Heart right ventricle (tissue), 16 donors: Measurements from ENCODE around the gene SP110. TPM values are rescaled to one million over a fixed set of nuclear protein-coding genes. Genes with fewer than 3 reads are reported as not detected.

Source experiments
- ATAC-seq, 8 donors: fragments of 200-7000 bp; cut with Tn5 transposase; one replicate each; pipeline ENCODE4 v1.9.1; 2020; ENCODE audit warnings: mild to moderate bottlenecking in 8 of 8, moderate library complexity in 8 of 8, moderate number of reproducible peaks in 1 of 8
- DNase-seq, 2 donors: peaks; one replicate each; pipeline ENCODE4 v3.0.0-alpha.2; 2020
- H3K27ac ChIP-seq, 10 donors: fragments of 200-600 bp; sonication (generic) in 2 of 10; one replicate each; pipeline versions ENCODE4 v1.5.0 to v1.8.0; 2020 to 2022; ENCODE audit warnings: mild to moderate bottlenecking in 3 of 10
- H3K27me3 ChIP-seq, 7 donors: fragments of 200-600 bp; one replicate each; pipeline ENCODE4 v1.8.0; 2021 to 2022; ENCODE audit warnings: mild to moderate bottlenecking in 2 of 7
- H3K36me3 ChIP-seq, 9 donors: fragments of 200-600 bp; sonication (generic) in 1 of 9; one replicate each; pipeline versions ENCODE4 v1.5.0 to v1.8.0; 2020 to 2022; ENCODE audit warnings: mild to moderate bottlenecking in 2 of 9
- H3K4me1 ChIP-seq, 9 donors: fragments of 200-600 bp; sonication (generic) in 1 of 9; one replicate each; pipeline versions ENCODE4 v1.5.0 to v1.8.0; 2020 to 2022; ENCODE audit warnings: mild to moderate bottlenecking in 4 of 9
- H3K4me3 ChIP-seq, 10 donors: fragments of 200-600 bp; sonication (generic) in 2 of 10; one replicate each; pipeline versions ENCODE4 v1.5.0 to v1.8.0; 2020 to 2022; ENCODE audit warnings: mild to moderate bottlenecking in 7 of 10, moderate library complexity in 2 of 10
- H3K9me3 ChIP-seq, 11 donors: fragments of 200-600 bp in 10 of 11; sonication (generic) in 2 of 11; one replicate each; pipeline versions ENCODE4 v1.5.0 to v1.8.0; 2013 to 2022; ENCODE audit warnings: mild to moderate bottlenecking in 2 of 11, control low read depth in 1 of 11, moderate library complexity in 1 of 11
- WGBS, 2 donors: extraction: QIAGEN DNeasy Blood & Tissue Kit; methylation state at CpG; one replicate each; pipeline ENCODE4 v1.1.7; 2013; ENCODE audit warnings: inconsistent platforms in 1 of 2; 5-methylcytosine and 5-hydroxymethylcytosine counted together
- intact Hi-C, 10 donors: fragments of 100-400 bp; cut with DNase I; formaldehyde crosslinking; loops; one replicate each; pipeline versions ENCODE4 v1.11.1 to v1.14.2; 2022
- long read RNA-seq, 3 donors: library from polyadenylated mRNA; unstranded; transcript quantifications; one replicate each; pipeline ENCODE4 v2.0.0, GENCODE V29; 2020 to 2021
- polyA plus RNA-seq, 2 donors: library from polyadenylated mRNA; stranded (reverse); fragments of 200-250 nt; gene quantifications; one replicate each; pipeline ENCODE4 v1.2.3, GENCODE V29; 2013
- total RNA-seq, 10 donors: library from RNA; stranded (reverse); fragmentation: NEBNext Ultra II Directional in 3 of 10; extraction: Animal tissue kit (Norgen Biotek cat#: 25700) in 3 of 10; gene quantifications; one replicate each; pipeline versions ENCODE4 v1.2.1 to v1.2.4, GENCODE V29; 2021 to 2023
- TF ChIP-seq, protein P1 (sequence below), 9 donors: fragments of 200-600 bp; sonication (generic) in 2 of 9; IDR thresholded peaks; one replicate each; pipeline versions ENCODE4 v1.5.0 to v1.8.0; 2021 to 2022; ENCODE audit warnings: antibody characterized with exemption in 9 of 9, mild to moderate bottlenecking in 5 of 9, moderate library complexity in 1 of 9
- donor health status: Arrhythmogenic right ventricular cardiomyopathy.
- donor health status: ischemic (EF 13 %, LVEDD 7.1; RV severe dilation, severe dysfunction).
- donor health status: healthy with polysubstance abuse.
- donor health status: DM: no; HTN: yes; CAD: no.
- donor health status: DM: no; HTN: no; CAD: no.
- donor health status: ischemic (EF 25% LVEDD 6.9; RV normal size, moderate dysfunction).
- donor health status: ischemic (EF 25% LVEDD 5.7; RV mildly dilated, moderate dysfunction).
- donor health status: healthy.
- donor health status: DM: yes; HTN: yes; CAD: no.
- donor health status: Ischemic cardiomyopathy.
- donor health status: ischemic (EF 35%, LVEDD 5.7; RV mildly dilated, moderate dysfunction).
- donor health status: nonischemic (EF 11% LVEDD 7.7; RV severe dilation, severe dysfunction).
- donor health status: DM: yes; HTN: yes; CAD: no.
- donor health status: PGD.
- donor health status: ischemic (EF 29% LVEDD 5.4; RV normal size, mild dysfunction).
- donor health status: nonischemic (EF 23%, LVEDD 6.1; RV moderate dilation, normal function).

SP110 gene
- total RNA-seq (10 to 100 TPM in 6 of 10 donors, 1 to 10 TPM in 4; 7.6 to 38.6 (median 10.4) TPM), polyA plus RNA-seq (10 to 100 TPM in 1 of 2 donors, 1 to 10 TPM in 1; 5.6 to 11.3 TPM)
- long read RNA-seq, donor 1, partial matches to known transcripts: 3 of 9 reads
- long read RNA-seq, donor 1, other reads (novel, unspliced or antisense): 5 of 9 reads
- long read RNA-seq, donor 2, partial matches to known transcripts: 3 of 7 reads
- long read RNA-seq, donor 2, other reads (novel, unspliced or antisense): 2 of 7 reads
- long read RNA-seq, donor 3, partial matches to known transcripts: 2 of 5 reads
- long read RNA-seq, donor 3, other reads (novel, unspliced or antisense): 2 of 5 reads

DNA sequence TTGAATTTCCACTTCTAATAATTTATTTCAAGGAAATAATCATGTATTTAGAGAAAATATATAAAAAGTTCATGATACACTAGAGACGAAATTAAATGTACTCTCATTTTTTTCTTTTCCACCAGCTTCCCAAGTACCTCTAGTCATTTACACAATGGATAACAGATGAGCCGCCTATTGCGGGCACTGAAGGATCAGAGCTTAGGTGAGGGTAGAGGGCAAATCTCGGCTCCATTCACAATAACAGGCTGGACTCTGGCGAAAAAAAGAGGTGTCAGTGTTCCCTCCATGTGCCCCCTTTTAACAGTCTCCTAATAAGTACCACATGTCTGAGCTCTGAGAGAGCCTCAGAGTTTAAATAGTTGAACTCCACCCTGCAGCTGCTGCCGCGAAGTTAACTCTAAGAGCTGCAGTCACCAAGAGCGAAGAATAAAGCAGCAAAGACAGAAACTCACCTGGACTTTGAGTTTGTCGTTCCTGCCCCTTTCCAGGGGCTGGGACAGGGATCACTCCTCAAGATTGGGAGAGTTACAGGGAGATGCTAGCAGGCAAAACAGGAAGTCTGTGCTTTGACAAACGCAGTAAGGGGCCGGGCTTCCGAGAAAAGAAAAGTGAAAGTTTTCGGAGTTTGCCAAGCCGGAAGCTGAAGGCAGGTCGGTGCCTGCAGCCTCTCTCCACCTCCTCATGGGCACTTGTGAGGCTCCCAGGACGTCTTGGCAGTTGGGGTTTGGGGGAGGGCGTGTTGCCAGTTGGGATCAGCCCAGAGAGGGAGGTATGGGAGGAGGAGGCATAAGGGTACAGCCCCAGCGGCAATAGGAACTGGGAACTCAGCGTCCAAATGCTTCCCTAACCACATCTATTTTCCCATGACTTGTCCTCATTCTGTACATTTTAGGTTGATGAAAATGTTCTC lies at the start of gene SP110:
SP110 (minus strand) TSS at position 566 of the 913 bp plus-strand sequence. CDS start 3,057 bp downstream, outside the sequence.
- intact Hi-C loops: loop anchor here in 4 of 10 donors (5.0 to 10.0 kb wide), 4 partner anchors 105 to 195 kb away; partner anchors contain the start of genes SP140L (in 2 of the 4) and SP100 (in 1 of the 4)
- peak; percentile 93 to 98 (median 96) for ATAC-seq
- Histone ChIP-seq H3K4me3 (peak within 1 kb of the TSS; percentile 48 to 80 (median 66)), H3K27me3 (no peaks in the 10 kb centered on the region), H3K9me3 (no peaks in the 10 kb centered on the region), H3K27ac (peak within 1 kb of the TSS; percentile 35 to 90 (median 81)), H3K36me3 (peaks cover 0 to 28% (median 4%) of the 10 kb centered on the region in 9 donors), H3K4me1 (peaks cover 0 to 44% (median 24%) of the 10 kb centered on the region in 9 donors)
- peak; percentile 75 to 84 for DNase-seq
- 1 to 4% methylated on average over 19 of the region's 19 CpGs for WGBS, 2 donors
- TF ChIP-seq, protein P1, sequence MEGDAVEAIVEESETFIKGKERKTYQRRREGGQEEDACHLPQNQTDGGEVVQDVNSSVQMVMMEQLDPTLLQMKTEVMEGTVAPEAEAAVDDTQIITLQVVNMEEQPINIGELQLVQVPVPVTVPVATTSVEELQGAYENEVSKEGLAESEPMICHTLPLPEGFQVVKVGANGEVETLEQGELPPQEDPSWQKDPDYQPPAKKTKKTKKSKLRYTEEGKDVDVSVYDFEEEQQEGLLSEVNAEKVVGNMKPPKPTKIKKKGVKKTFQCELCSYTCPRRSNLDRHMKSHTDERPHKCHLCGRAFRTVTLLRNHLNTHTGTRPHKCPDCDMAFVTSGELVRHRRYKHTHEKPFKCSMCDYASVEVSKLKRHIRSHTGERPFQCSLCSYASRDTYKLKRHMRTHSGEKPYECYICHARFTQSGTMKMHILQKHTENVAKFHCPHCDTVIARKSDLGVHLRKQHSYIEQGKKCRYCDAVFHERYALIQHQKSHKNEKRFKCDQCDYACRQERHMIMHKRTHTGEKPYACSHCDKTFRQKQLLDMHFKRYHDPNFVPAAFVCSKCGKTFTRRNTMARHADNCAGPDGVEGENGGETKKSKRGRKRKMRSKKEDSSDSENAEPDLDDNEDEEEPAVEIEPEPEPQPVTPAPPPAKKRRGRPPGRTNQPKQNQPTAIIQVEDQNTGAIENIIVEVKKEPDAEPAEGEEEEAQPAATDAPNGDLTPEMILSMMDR (IDR thresholded peaks at IDR 0.05): no peak

DNA sequence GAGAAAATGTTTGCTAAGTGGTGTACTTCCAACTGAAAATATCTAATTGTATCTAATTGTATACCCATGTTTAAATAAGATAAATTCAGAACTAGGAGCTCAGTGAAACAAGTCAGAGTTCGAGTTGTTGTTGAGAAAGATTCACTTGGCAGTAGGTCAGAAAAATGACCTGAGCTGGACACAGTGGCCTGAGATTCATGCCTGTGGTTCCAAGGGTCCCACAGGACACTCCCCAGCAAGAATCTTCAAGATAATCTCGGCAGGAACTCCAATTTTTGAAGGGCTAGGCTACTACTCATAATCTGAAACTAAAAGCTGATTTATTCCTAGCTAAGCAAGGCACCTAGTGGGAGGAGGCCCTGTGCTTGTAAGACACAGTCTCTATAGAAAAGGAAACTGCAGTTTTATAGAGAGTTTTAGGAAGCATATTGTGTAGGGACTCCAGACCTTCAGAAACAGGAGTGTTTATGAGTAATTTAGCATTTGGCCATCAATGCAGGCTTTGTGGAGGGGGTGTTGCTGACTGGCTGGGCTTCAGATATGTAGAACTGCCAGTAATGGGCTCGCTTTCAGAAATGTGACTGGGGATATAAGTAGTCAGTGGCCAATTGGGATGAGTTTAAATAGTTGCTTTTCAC lies 48.9 kb upstream of the SP110 start:
- DNase-seq (no peak), ATAC-seq (no peak)
- Histone ChIP-seq H3K4me1 (peaks cover 0 to 16% (median 0%) of the 10 kb centered on the region in 9 donors), H3K27me3 (no peaks in the 10 kb centered on the region), H3K4me3 (no peak overlapping the region), H3K9me3 (peaks cover 0 to 7% (median 0%) of the 10 kb centered on the region in 11 donors), H3K27ac (peak overlapping the region in 3 of 10 donors; percentile 40 to 53 (median 44)), H3K36me3 (peaks cover 0 to 22% (median 0%) of the 10 kb centered on the region in 9 donors)
- 37 to 40% methylated on average over 3 of the region's 3 CpGs for WGBS, 2 donors
- intact Hi-C loops: no loop called here
- TF ChIP-seq, protein P1 (IDR thresholded peaks at IDR 0.05): no peak

DNA sequence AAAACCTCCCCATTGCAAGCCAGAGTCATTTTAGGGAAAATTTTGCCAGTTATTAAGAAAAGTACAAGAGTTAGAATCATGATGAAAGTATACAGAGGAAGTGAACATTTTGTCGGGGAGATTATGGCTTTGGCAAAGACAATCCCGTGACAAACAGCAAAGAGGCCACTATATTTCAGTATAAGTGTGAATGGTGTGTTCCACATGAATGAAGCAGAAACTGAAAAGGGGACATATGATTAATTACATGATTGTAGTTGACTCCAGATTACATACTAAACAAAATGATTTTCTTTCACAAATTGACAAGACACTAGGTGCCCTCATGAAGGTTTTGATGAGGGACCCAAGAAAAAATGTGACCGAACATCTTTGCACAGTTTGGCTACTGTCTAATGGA lies 47.8 kb upstream of the SP110 start:
- Histone ChIP-seq H3K9me3 (peaks cover 0 to 7% (median 0%) of the 10 kb centered on the region in 11 donors), H3K4me1 (peaks cover 0 to 16% (median 0%) of the 10 kb centered on the region in 9 donors), H3K27ac (no peak overlapping the region), H3K4me3 (no peak overlapping the region), H3K27me3 (no peaks in the 10 kb centered on the region), H3K36me3 (peaks cover 0 to 22% (median 0%) of the 10 kb centered on the region in 9 donors)
- no peak for DNase-seq
- ATAC-seq: no peak
- 82 to 83% methylated on average over 3 of the region's 3 CpGs for WGBS, 2 donors
- intact Hi-C loops: no loop called here
- TF ChIP-seq, protein P1 (IDR thresholded peaks at IDR 0.05): no peak

DNA sequence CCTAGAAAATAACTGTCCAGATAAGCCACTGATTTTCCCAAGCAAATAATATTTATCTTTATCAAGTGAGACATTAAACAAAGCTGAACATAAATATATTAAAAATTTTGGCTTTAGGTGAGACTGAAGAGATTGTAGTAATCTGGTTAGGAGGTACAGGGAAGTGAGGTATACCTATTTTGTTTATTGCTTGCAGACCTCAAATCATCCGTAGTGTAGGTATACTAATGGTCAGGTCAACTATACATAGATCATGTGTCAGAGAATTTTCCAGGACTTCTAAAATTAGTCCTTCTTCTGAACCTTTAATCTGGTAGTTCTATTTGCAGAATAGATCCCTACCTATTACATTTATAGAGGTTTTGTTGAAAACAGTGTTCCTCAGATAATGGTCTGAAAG lies 47.3 kb upstream of the SP110 start:
- no peak for DNase-seq
- TF ChIP-seq, protein P1 (IDR thresholded peaks at IDR 0.05): no peak
- 80 to 85% methylated on average over 1 of the region's 1 CpG for WGBS, 2 donors
- no peak overlapping the region for H3K27ac ChIP-seq
- ATAC-seq: no peak
- H3K27me3 ChIP-seq: no peaks in the 10 kb centered on the region
- H3K4me1 ChIP-seq: peaks cover 0 to 16% (median 0%) of the 10 kb centered on the region in 9 donors
- H3K9me3 ChIP-seq: peaks cover 0 to 8% (median 0%) of the 10 kb centered on the region in 11 donors
- no peak overlapping the region for H3K4me3 ChIP-seq
- intact Hi-C loops: no loop called here
- peaks cover 0 to 19% (median 0%) of the 10 kb centered on the region in 9 donors for H3K36me3 ChIP-seq
